ENCODE data around the gene ATP6V1G2. TPM values are rescaled to one million over a fixed set of nuclear protein-coding genes. Genes with fewer than 3 reads are reported as not detected.

Gene ATP6V1G2
- total and polyA plus RNA-seq, 8 donors = 0.16 to 2.1 (median 0.50) TPM

GRCh38 chr6:31586599-31587281 lies 40.3 kb upstream of the ATP6V1G2 start:
- no peak for FAIRE-seq

GRCh38 chr6:31586008-31586407 lies 39.6 kb upstream of the ATP6V1G2 start, which contains the start of gene LST1:
TSS of gene LST1 (plus strand) at chr6:31586277. CDS start at chr6:31587300, 1,023 bp downstream.
- Histone ChIP-seq H3K4me3 (peak within 1 kb of the TSS in 1 of 4 donors; percentile 14), H3K4me1 (peaks cover 0 to 6% (median 0%) of the 10 kb centered on the region in 3 donors), H3K27me3 (no peaks in the 10 kb centered on the region), H3K9me3 (no peaks in the 10 kb centered on the region), H3K36me3 (no peaks in the 10 kb centered on the region), H3K27ac (peak within 1 kb of the TSS in 2 of 4 donors; percentile 8 to 27)
- no peak for DNase-seq
- intact Hi-C loops (cut with DNase I) = no loop called here
- ATAC-seq = peak in 2 of 4 donors; percentile 24 to 44
- no peak for FAIRE-seq
- TF ChIP-seq, protein P1, sequence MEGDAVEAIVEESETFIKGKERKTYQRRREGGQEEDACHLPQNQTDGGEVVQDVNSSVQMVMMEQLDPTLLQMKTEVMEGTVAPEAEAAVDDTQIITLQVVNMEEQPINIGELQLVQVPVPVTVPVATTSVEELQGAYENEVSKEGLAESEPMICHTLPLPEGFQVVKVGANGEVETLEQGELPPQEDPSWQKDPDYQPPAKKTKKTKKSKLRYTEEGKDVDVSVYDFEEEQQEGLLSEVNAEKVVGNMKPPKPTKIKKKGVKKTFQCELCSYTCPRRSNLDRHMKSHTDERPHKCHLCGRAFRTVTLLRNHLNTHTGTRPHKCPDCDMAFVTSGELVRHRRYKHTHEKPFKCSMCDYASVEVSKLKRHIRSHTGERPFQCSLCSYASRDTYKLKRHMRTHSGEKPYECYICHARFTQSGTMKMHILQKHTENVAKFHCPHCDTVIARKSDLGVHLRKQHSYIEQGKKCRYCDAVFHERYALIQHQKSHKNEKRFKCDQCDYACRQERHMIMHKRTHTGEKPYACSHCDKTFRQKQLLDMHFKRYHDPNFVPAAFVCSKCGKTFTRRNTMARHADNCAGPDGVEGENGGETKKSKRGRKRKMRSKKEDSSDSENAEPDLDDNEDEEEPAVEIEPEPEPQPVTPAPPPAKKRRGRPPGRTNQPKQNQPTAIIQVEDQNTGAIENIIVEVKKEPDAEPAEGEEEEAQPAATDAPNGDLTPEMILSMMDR (IDR thresholded peaks at IDR 0.05) = no peak
- 52 to 57% methylated on average over 1 of the region's 1 CpG for WGBS, 2 donors

More at GRCh38 chr6:31586599-31587281, 40.3 kb upstream of the ATP6V1G2 start:
- peak in 3 of 4 donors; percentile 20 to 67 (median 45) for ATAC-seq
- Histone ChIP-seq H3K27ac (peak overlapping the region in 1 of 4 donors; percentile 27), H3K9me3 (no peaks in the 10 kb centered on the region), H3K4me3 (peak overlapping the region in 1 of 4 donors; percentile 14), H3K36me3 (no peaks in the 10 kb centered on the region), H3K27me3 (no peaks in the 10 kb centered on the region), H3K4me1 (peaks cover 0 to 5% (median 0%) of the 10 kb centered on the region in 3 donors)
- TF ChIP-seq, protein P1 (IDR thresholded peaks at IDR 0.05) = no peak
- DNase-seq = peak in 1 of 6 donors; percentile 32
- 36 to 39% methylated on average over 9 of the region's 9 CpGs for WGBS, 2 donors
- intact Hi-C loops (cut with DNase I) = no loop called here

DNA sequence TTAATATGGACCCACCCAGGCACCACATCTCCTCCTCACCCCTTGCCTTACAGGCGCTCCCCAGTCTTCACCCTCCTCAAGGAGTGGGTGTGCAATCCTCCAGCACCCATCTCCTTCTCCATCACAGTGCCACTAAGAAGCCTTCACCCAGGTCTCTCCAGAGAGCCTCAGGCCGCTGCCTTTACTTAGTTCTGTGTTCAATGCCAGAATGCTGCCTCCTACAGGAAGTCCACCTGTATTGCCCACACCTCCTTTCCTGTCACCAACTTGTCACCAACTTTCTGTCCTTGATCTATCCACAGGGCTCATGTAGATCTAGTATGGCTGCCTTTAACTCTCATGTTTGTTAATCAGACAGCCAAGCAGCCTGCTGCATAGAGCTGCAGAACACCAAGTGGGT lies 39.1 kb upstream of the ATP6V1G2 start:
- H3K27ac ChIP-seq = peak overlapping the region in 2 of 4 donors; percentile 8 to 17
- H3K4me1 ChIP-seq = peaks cover 0 to 6% (median 2%) of the 10 kb centered on the region in 3 donors
- no peak for FAIRE-seq

GRCh38 chr6:31582230-31582643 lies 35.8 kb upstream of the ATP6V1G2 start, which contains the start of gene LTB:
TSS of gene LTB (minus strand) at chr6:31582424. CDS start at chr6:31582417, 7 bp downstream.
- FAIRE-seq (no peak), ATAC-seq (no peak), DNase-seq (peak in 1 of 6 donors; percentile 59)
- WGBS, 2 donors = 66 to 67% methylated on average over 2 to 3 of the region's 3 CpGs
- TF ChIP-seq, protein P1 (IDR thresholded peaks at IDR 0.05) = no peak
- H3K36me3 ChIP-seq = no peaks in the 10 kb centered on the region
- peaks cover 0 to 14% (median 12%) of the 10 kb centered on the region in 3 donors for H3K4me1 ChIP-seq
- peak within 1 kb of the TSS in 2 of 4 donors; percentile 49 to 69 for H3K27ac ChIP-seq
- no peaks in the 10 kb centered on the region for H3K9me3 ChIP-seq
- H3K4me3 ChIP-seq = peak within 1 kb of the TSS; percentile 41 to 80 (median 74)
- no peaks in the 10 kb centered on the region for H3K27me3 ChIP-seq
- intact Hi-C loops (cut with DNase I) = no loop called here

More for the DNA sequence above, 39.1 kb upstream of the ATP6V1G2 start:
- no peaks in the 10 kb centered on the region for H3K36me3 ChIP-seq
- TF ChIP-seq, protein P1 (IDR thresholded peaks at IDR 0.05) = no peak
- no peaks in the 10 kb centered on the region for H3K27me3 ChIP-seq
- no peak overlapping the region for H3K4me3 ChIP-seq
- DNase-seq (no peak), ATAC-seq (no peak)
- H3K9me3 ChIP-seq = no peaks in the 10 kb centered on the region
- whole genome bisulfite sequencing, 2 donors = 62 to 64% methylated on average over 2 of the region's 2 CpGs
- intact Hi-C loops (cut with DNase I) = no loop called here

Measured in pancreas (tissue), 10 donors.